NCI-H1436 (cell line): ENCODE data around the gene TERT.
A peak's percentile ranks its signal among the peaks of the same experiment; 100 is the strongest.

Experiments used
- DNase-seq: peaks from one replicate; lab custom pipeline; 2025; lab: John Stamatoyannopoulos, UW

TERT gene

DNA sequence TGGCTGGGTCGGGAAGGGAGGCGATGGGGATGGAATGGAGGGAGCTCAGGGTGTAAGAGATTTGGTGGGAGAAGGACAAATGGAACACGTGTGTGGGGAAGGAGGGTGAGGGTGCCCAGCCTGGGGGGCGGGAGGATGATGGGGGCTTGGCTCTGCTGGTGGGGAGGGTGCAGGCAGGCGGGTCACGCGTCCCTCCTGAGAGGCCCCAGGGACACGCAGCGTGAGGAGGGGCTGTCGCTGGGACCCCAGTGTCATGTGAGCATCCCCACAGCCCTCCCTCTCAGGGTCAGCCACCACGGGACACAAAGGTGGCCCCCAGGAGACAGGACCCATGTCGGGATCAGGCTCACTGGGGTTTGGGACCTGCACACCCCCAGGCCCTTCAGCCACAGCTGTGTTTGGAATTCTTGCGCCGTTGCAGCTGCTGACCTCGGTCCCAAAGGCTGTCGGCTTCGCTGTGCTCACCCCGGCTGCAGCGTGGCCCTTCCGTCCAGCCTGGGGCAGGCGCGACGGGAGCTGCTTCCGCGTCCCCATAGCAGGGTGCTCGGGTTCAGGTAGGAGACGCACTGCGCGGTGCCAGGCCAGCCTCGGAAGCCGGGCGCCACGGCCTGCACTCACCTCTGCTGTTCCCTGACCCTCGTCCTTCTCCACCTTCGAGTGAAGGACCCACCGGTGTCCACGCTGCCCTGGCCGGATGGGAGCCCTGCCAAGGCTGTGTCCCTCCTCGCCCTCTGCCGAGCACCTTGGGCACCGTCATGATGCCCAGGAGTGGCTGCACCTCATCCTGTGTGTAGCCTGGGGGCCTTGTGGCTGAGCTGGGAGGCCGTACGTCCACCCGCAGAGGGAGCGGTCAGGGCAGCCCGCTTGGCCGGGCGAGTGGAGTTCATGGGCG lies 88.1 kb downstream of the TERT start:
- DNase-seq, result no peak

DNA sequence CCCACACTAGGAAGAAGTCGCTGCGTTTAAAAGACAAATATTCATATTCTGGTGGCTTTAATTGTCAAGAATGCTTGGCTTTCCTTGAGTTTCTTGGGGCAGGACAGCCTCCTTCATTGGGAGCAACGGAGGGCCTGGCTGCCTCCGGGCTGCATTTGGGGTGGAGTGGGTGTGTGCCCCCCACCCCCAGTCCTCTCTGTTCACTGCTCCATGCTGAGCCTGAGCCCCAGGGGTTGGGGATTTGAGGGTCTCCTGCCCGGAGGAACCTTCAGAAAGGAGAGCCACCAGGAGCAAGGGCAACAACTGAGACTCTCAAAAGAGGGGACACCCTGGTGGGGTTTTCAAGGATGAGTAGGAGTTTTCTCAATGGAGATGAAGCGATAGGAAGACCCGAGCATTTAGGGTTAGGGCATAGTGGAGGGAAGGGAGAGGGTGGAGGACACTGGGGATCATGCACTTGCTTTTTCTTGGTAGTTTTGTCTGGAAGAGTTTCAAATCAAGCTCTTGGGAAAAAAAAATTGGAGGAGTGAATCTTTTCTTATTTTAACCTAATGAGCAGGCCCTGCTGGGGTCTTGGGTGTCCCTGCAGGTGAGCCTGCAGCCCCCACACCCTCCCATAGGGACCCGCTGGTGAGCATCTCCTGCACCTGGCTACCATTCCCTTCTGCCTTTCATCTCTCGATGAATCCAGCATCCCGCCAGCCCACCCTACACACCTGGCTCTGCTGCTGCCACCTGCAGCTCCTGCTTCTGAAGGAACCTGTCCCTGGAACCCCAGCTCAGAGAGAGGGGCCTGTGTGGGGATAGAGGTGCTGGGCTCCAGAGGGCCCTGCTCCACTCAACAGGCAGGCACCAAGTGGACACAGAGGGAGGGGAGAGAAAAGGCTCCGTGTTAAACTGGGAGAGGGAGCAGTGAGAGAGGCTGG lies 89.3 kb downstream of the TERT start:
- DNase-seq, result no peak

DNA sequence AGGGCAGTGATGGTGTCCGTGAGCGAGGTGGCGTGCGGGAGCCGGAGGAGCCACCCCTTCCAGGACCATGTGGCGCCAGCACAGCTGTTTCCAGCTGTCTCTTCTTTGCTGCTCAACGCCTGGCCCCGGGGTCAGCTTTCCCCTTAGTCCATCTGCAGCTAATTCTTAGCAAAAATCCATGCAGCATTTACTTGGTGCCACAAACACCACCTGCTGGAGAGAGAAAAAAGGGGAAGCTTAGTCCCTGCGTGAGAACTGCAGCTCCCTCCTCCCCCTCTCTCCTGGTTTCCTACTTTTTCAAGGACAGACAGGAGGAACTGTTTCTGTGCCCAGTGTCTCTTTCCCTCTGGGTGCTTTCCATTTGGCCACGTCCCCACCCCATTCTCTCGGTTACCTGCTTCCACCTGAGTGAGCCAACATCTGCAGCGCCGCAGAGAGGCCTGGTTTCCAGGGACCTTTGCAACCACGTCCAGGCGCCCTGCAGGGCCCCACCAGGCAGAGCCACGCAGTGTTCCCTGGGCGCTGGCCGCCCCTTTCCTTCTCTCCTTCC lies 90.1 kb downstream of the TERT start:
- peak; percentile 21 for DNase-seq

DNA sequence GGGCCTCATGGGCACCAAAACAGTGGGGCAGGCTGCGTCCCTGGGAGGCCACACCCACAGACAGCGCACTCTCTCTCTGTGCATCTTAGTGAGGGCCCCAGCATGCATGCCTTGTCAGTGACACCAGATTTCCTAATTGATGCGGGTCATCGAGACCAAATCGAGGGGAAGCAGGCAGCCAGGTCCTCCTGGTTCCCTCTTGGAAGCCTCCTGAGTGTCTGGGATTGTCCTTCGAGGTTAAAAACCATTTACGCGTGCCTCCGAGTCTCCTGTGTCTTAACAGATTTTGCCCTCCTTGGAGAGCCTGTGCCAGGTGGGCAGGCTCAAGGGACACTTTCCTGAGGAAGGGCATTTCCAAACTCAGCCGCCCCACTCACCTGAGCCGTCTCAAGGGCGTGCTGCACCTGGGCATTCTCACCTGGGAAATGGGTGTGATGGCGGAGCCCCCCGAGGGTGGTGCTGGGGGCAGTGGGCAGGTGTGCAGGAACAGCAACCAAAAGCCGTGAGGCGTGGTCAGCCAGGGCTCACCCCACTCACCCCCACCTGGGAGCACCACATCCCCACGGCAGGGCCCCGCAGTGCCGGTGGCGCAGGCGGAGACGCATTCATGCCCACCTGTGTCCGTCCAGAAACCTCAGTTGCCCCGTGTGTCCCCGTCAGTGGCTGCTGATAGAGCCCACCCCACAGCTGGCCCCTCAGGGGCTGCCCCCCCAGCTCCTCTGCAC lies 90.7 kb downstream of the TERT start:
- no peak for DNase-seq

DNA sequence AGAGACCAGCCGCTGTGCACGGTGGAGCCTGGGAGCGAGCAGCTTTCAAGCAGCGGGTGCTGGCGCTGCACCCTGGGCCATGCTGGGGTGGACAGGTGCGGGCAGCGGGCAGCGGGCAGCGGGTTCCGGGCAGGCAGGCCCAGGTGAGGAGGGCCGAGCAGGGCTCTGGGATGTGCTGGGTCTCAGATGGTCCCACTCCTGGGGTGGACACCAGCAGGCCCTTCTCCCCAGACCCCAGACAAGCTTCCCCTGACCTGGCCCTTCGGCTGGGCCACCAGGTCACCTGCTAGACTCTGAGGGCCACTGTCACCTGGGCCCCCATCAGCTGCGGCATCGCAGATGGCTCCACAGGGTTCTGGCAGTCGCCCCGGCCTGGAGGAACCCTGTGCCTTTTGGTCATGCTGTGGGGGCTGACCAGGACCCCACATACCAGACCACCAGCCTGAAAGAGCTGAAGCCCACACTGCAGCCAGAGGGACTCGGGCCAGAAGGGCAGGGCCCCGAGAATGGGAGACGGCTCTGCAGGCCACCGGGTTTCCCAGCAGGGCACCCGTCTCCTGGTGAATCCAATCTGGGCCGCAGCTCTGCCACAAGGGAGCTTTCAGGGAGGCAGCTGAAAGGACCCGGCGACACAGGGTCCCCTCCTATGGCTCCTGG lies 91.4 kb downstream of the TERT start:
- DNase-seq, result no peak
